NCI-H748 (cell line): Measurements from ENCODE around the gene CCDC87.

ENCODE experiments used
- DNase-seq: peaks from one replicate; lab custom pipeline; 2025; ENCODE audit not compliant: unreplicated experiment; lab: John Stamatoyannopoulos, UW

Gene CCDC87

GRCh38 chr11:66581261-66581660, 11.6 kb downstream of the CCDC87 start:
- no peak for DNase-seq

GRCh38 chr11:66580803-66581202, 12.1 kb downstream of the CCDC87 start:
- DNase-seq = no peak

DNA sequence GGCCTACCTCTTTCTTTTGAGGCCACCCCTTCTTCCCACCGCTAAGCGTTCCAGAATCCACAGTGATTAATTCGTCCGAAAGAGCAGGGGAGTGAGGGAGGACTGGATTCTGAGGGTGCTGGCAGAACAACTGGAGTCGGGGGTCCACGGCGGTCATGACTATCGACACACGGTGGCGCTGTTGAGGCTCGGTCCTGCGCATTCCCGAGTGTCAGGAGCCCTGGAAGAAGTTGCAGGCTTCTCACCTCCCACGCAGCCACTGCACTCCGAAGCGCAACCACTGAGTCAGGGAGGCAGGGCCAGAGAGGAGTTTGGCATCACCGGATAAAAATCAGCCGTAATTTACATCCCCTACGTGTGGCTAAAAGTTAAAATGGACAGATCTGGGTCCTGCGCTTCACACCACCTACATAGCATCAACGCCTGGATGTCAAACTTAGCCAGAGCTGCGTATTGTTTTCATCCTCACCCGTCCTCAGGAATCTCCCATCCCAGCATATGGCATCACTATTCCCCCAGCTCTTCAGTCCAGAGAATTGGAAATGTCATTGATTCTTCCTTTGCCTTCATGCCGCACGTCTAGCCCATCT, 13.8 kb downstream of the CCDC87 start:
- DNase-seq = peak; percentile 55

GRCh38 chr11:66570850-66571180, 22.0 kb downstream of the CCDC87 start:
- DNase-seq = no peak

GRCh38 chr11:66570079-66570849, 22.6 kb downstream of the CCDC87 start:
- DNase-seq = no peak

GRCh38 chr11:66569076-66569475, 23.8 kb downstream of the CCDC87 start:
- DNase-seq = no peak

- DNase-seq = peak; percentile 87
These were observed 24.5 kb downstream of the CCDC87 start, which contains the start of gene CTSF for GRCh38 chr11:66568124-66568916. TSS of gene CTSF (minus strand) at chr11:66568606. CDS start at chr11:66568486, 120 bp downstream.

DNA sequence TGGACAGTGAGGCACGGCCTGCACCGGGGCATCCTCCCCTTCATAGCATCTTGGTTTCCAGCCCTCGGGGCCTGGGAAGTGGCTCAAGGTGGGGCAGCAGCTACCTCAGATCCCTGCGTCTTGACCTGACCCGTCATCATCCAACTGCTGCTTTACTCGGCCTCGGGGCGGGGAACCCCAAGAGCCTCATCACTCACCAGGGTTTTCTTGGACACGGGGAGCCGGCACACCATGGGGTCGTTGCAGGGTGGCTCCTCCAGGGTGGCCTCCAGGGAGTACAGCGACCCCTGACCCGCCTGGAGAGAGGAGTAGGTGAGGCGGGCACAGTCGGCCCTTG, 25.1 kb downstream of the CCDC87 start:
- no peak for DNase-seq

- DNase-seq = no peak
These were observed 26.6 kb downstream of the CCDC87 start for GRCh38 chr11:66566221-66566620.

DNA sequence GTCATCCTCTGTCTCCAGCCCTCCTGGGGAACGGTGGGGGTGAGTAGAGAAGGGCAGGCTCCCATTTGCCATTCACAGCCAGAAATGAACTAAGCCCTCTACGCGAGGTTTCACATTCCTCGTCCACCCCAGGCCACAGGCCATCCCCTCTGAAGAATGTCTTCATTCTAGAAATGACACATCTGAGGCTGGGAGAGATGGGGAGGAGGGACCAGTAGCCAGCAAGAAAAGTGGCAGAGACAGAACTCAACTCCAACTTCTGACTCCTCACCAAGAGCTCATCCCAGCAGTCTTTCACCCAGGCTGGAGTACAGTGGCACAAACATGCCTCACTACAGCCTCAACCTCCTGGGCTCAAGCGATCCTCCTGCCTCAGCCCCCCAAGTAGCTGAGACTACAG, 27.9 kb downstream of the CCDC87 start:
- no peak for DNase-seq

DNA sequence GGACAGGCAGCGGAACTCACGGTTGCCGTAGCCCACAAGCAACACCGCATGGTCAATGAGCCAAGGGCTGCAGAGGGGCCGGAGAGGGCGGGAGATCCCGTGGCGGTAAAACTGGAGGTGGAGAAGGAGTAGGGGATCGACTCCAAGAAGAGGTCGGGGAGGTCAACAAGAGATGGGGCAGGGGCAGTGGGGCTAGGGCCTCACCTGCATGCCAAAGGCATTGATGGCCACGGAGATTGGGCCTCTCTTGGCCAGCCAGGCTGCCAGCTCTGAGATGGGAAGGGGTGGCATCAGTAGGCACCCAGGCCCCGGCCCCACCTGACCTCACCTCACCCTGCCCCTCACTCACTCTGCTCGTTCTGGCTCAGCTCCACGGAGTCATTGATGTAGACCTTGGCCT, 28.3 kb downstream of the CCDC87 start:
- no peak for DNase-seq

DNA sequence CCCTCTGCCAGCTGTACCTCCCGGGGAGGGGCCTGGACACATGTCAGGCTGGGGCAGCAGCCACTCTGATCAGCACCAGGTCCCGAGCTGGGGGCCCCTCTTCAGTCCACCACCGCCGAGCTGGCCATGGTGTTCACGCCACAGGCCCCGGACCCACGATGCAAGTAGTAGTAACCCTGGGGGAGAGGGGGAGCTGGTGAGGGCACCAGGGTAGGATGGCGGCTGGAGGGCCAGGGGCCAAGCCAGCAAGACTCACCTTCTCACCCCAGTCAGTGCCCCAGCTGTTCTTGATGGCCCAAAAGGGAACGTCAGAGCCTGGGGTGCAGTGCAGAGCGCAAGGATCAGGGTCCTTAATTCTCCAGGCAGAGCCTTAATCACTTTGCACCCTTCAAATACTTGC, 29.0 kb downstream of the CCDC87 start:
- no peak for DNase-seq

- no peak for DNase-seq
These were observed 29.8 kb downstream of the CCDC87 start for GRCh38 chr11:66562907-66563583.

- no peak for DNase-seq
These were observed 30.6 kb downstream of the CCDC87 start for GRCh38 chr11:66562275-66562674.

DNA sequence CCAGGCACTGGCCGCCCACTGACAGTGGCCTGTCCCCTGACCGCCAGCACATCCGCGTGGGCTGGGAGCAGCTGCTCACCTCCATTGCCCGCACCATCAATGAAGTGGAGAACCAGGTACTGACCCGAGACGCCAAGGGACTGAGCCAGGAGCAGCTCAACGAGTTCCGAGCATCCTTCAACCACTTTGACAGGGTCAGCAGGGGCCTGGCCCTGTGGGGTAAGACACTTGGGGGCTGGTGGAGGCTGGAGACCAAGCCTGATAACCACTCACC, 31.0 kb downstream of the CCDC87 start:
- DNase-seq = no peak

- DNase-seq = no peak
These were observed 31.5 kb downstream of the CCDC87 start for GRCh38 chr11:66561178-66561974.

- no peak for DNase-seq
These were observed 32.8 kb downstream of the CCDC87 start for GRCh38 chr11:66559866-66560676.

- no peak for DNase-seq
These were observed 33.6 kb downstream of the CCDC87 start for GRCh38 chr11:66559142-66559865.

GRCh38 chr11:66557733-66558326, 35.0 kb downstream of the CCDC87 start:
- no peak for DNase-seq
